GOT3 (cell line): ENCODE results near the gene APOM.

Experiments
- DNase-seq: peaks from one replicate; lab custom pipeline; 2025; ENCODE audit warnings: mixed read lengths; lab: John Stamatoyannopoulos, UW

APOM gene

GRCh38 chr6:31658158-31658688 is 2.5 kb downstream of the APOM start:
- no peak for DNase-seq

GRCh38 chr6:31658983-31659648 is 3.4 kb downstream of the APOM start:
- DNase-seq = no peak

- no peak for DNase-seq
Observed at GRCh38 chr6:31659649-31660380, 4.1 kb downstream of the APOM start.

- peak; percentile 53 for DNase-seq
Observed at GRCh38 chr6:31660381-31661261, 4.9 kb downstream of the APOM start, which contains the start of gene C6orf47. Gene C6orf47 (minus strand): TSS chr6:31660778. CDS start chr6:31659947, 831 bp downstream.

- no peak for DNase-seq
Observed at GRCh38 chr6:31661262-31662123, 5.8 kb downstream of the APOM start.

- no peak for DNase-seq
Observed at GRCh38 chr6:31662124-31662723, 6.5 kb downstream of the APOM start.

GRCh38 chr6:31663126-31663960 is 7.6 kb downstream of the APOM start:
- DNase-seq = no peak

- DNase-seq = peak; percentile 19
Observed at GRCh38 chr6:31663961-31664789, 8.5 kb downstream of the APOM start.

- DNase-seq = peak; percentile 44
Observed at GRCh38 chr6:31664790-31665500, 9.3 kb downstream of the APOM start, which contains the start of gene GPANK1. Gene GPANK1 (minus strand): TSS chr6:31664997. CDS start chr6:31664478, 519 bp downstream.

- peak; percentile 88 for DNase-seq
Observed at GRCh38 chr6:31665501-31666336, 10.0 kb downstream of the APOM start, which contains the start of gene CSNK2B. Gene CSNK2B (plus strand): TSS chr6:31666080. CDS start chr6:31666832, 752 bp downstream.

- no peak for DNase-seq
Observed at GRCh38 chr6:31666337-31666965, 10.8 kb downstream of the APOM start.

- no peak for DNase-seq
Observed at GRCh38 chr6:31669676-31670075, 14.0 kb downstream of the APOM start, which contains the start of gene LY6G5B. Gene LY6G5B (plus strand): TSS chr6:31669976. CDS start chr6:31670951, 975 bp downstream.

GRCh38 chr6:31676322-31676903 is 20.7 kb downstream of the APOM start:
- DNase-seq = no peak

- no peak for DNase-seq
Observed at GRCh38 chr6:31676904-31677303, 21.2 kb downstream of the APOM start.

- no peak for DNase-seq
Observed at GRCh38 chr6:31677955-31678354, 22.3 kb downstream of the APOM start.
